D721Med (cell line): ENCODE data around the gene ITGA2.

Experiments
- DNase-seq: peaks from one replicate; pipeline ENCODE4 v3.0.0; 2011; ENCODE audit warnings: low spot score; ENCODE audit not compliant: insufficient read length
- FAIRE-seq: peaks from 2 replicates; lab custom pipeline; 2011; peaks lifted over from hg19 to GRCh38; lab: Jason Lieb, UNC
- CTCF ChIP-seq: IDR thresholded peaks from 2 replicates; pipeline ENCODE4 v1.5.1; 2012; ENCODE audit warnings: mild to moderate bottlenecking, control low read depth; ENCODE audit not compliant: insufficient read depth; ENCODE audit errors: missing control alignments

The ITGA2 gene

GRCh38 chr5:53038196-53038847 is 49.2 kb downstream of the ITGA2 start:
- FAIRE-seq, result no peak
- no peak for TF ChIP-seq CTCF
- no peak for DNase-seq

- DNase-seq, result no peak
- FAIRE-seq, result no peak
- no peak for TF ChIP-seq CTCF
Observed at GRCh38 chr5:53039855-53040254, 50.7 kb downstream of the ITGA2 start.

GRCh38 chr5:53041071-53041692 is 52.0 kb downstream of the ITGA2 start:
- DNase-seq, result no peak
- TF ChIP-seq CTCF, result no peak
- no peak for FAIRE-seq

GRCh38 chr5:53041740-53042139 is 52.6 kb downstream of the ITGA2 start:
- TF ChIP-seq CTCF, result no peak
- FAIRE-seq (no peak), DNase-seq (no peak)

- TF ChIP-seq CTCF, result no peak
- FAIRE-seq, result no peak
- DNase-seq, result no peak
Observed at GRCh38 chr5:53045263-53045662, 56.1 kb downstream of the ITGA2 start.

GRCh38 chr5:53048248-53048647 is 59.1 kb downstream of the ITGA2 start:
- FAIRE-seq, result no peak
- no peak for DNase-seq

More at GRCh38 chr5:53048248-53048647, 59.1 kb downstream of the ITGA2 start:
- no peak for TF ChIP-seq CTCF
